GM11168 (cell line): ENCODE data around the gene AGXT2.

Source experiments
- in situ Hi-C: fragments of 300-500 bp; cut with MboI; formaldehyde crosslinking; loops from one replicate; pipeline ENCODE4 v1.12.0; 2022; ENCODE audit warnings: low sequenced_read_pairs; ENCODE audit not compliant: unreplicated experiment

AGXT2 gene

DNA sequence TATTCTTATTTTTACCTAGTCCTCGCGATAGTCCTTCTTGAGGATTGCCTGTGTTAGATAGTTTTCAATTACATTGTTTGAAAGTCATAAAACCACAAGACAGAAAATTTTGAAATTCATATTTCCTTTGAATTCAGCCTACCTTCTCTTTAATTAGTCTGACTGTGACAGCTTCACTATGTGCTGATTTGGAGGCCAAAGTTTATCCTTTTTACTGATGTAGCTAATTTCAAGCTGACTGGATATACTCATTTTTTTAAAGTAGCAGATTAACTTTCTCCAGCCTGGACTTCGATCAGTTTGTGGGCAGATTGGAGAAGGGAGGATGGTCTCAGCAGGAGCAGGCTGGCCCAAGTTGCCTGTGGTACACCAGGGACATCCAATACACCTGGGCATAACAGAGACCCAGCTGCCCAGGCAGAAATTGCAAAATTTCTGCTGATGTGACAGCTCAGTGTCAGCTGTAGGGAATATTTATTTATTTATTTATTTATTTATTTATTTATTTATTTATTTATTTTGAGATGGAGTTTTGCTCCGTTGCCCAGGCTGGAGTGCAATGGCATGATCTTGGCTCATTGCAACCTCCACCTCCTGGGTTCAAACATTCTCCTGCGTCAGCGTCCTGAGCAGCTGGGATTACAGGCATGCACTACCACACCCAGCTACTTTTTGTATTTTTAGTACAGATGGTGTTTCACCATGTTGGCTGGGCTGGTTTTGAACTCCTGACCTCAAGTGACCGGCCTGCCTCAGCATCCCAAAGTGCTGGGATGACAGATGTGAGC, 24.2 kb downstream of the AGXT2 start:
- in situ Hi-C loops: no loop called here

DNA sequence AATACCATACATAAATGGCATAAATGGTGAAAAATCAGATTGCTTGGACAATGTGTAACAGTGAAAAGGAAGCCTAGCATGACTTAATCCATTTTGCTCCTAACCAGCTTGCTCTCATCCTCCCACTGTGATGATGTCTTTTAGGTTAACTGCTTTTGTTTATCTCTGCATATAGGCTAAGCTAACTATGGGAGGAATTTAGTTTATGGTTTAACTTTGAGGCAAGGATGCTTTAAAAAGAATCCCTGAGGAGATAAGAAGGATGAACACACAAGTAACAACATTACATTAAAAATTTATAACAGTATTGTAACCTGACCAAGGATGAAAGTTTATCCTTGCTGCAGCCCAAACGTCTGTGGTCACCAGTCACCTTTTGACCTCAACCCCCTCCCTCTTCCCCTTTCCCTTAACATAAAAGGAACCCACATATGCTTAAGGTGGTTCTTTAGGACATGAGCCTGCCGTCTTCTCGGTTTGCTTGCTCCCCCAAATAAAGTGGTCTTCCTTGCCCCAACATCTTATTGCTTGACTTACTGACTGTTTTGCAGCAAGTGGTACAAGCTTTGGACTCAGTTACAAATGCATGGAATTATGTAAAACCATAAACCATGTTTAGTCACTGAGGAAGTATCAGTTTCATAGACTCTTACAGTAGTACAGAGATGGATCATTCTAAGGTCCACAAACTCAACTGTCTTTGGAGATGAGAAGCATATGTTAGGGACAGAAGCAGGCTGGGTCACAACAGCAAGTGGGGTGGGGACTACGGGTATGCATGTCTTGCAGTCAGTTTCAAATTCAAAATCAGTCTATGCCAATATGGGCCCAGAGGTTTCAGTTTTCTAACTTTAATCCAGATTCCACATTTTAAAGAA, 31.3 kb downstream of the AGXT2 start:
- in situ Hi-C loops: no loop called here

DNA sequence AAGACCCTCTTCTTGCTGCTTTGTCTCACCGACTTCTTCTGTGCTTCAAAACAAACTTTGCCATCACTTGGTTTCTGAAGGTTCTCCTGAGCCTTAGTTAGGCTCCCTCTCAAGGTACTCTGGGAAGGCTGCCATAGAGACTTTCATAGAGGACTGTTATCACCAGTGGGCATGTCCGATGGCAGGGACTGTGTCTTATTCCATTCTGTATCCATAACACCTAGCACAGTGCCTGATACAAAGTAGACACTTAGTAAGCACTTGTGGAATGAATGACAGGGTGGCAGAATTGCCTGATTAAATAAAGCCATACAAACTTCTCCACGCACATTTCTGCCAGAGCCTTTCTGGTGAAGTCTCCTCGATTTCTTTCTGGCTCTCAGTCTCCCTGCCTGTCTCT, 32.7 kb downstream of the AGXT2 start:
- in situ Hi-C loops: no loop called here

DNA sequence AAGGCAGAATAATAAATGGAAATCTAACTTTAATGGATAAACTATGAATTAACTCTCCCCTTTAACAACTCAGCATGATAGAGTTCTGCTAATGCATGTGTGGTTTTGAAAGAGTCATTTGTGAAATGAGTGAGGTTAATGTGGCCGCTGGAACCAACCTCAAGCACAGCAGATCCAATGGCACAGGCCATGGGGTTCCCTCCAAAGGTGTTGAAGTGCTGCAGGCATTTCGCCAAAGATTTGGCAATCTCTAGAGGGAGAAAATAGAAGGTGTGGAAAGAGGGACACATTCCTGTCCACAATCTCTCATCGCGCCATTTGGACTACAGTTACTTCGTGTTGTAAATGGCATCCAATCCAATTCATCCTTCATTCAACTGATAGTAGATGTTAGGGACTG, 35.0 kb downstream of the AGXT2 start:
- in situ Hi-C loops: no loop called here

DNA sequence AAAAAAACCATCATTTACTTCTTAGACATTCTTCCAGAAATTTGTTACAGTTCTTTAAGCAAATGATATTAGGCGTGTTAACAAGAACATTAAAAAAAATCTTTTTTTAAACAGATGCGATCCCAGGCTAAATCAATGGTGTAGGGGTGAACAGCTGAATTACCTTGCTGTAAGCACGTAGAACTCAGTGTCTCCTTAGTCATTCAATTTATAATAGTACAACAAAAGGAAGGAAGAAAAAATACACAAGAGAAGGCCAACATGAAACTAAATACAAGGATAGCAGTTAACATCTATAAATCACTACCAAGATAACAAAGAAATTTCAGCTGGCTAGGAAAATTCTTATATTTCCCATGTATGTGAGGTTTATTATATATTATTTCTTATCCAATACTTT, 35.4 kb downstream of the AGXT2 start:
- in situ Hi-C loops: no loop called here

DNA sequence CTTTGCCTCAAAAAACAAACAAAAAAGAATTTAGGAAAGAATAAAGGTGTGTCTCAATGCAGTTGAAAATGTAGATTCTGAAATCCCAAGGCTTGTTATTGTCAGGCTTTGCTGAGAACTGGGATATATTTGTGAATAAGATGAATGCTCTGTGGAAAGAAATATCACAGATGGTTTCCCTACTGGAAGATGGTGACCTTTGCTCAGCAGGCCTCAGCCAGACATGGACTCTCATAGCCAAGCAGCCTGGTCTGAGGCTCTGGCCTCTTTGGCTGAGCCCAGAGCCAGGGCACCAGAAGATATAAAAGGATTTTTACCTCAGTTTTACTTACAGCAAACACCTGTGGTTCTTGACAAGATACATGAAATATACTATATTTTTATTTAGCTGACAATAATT, 37.1 kb downstream of the AGXT2 start:
- in situ Hi-C loops: no loop called here

DNA sequence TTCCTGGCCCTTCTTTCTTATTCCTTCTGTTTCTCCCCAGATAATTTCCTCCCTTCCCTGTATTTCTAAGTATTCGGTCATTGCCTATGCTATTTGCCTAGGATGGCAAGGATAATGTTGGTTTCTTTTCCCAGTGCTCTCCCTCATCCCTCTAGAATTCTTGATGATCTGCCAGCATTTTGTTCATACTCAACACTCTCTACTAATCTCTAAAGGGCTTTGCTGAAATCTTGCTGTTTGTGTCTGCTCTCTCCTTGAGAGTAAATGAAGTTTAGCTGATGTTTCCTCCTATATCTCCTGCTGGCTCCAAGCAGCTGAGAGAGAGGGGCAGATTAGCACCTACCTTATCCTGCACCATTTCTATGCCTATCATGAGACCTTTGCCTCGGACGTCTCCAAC, 38.1 kb downstream of the AGXT2 start:
- in situ Hi-C loops: no loop called here

DNA sequence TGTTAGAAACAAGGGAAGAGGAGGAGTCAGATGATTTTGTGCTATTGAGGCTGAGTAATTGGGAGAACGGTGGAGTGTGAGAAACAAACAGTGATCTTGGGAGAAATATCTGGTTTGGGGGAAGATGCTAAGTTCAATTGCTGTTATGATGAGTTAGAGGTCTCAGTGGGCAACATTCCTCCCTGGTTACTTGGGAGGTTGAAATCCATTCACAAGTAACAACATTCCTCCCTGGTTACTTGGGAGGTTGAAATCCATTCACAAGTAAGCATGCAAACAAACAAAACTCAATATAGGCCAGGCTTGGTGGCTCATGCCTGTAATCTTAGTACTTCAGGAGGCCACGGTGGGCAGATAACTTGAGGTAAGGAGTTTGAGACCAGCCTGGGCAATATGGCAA, 38.7 kb downstream of the AGXT2 start:
- in situ Hi-C loops: no loop called here

DNA sequence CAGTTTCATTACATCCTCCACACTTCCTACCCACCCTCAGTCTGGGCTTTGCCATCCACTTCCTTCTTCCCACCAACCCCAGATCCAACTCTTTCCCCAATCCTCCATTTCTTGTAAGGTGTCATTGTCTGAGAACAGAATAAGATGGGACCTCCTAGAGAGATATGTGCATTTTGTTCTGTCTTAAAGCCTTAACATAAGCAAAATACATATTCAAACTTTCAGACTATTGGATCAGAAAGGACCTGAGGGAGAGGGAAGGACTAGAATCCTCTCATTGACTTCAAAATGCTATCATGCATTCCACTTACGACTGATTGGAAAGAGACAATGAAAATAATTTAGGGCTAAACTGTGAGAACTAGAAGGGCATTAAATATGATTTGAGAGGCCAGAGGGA, 43.0 kb downstream of the AGXT2 start:
- in situ Hi-C loops: loop anchor here (5.0 kb wide), 1 partner anchor 47 kb away; no protein-coding TSS in a partner anchor

DNA sequence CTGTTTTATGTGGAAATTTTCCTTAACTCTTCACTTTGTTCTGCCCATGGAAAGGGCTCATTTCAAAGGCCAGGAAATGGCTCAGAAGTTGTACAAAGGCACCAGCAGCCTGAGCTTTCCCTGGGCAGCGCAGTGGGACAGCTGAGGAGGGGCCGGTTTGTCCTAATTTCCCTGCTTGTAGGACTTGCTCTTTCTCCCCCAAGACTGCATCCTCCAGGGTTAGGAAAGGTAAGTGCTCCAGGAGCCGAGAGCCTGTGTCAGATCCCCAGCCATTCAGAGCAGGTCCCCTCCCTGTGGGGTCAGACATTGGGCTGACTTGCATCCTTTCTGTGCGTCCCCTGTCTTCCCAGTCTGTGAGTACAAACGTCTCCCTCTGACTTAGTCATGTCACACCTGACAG, 43.5 kb downstream of the AGXT2 start:
- in situ Hi-C loops: loop anchor here (5.0 kb wide), 1 partner anchor 47 kb away; no protein-coding TSS in a partner anchor

DNA sequence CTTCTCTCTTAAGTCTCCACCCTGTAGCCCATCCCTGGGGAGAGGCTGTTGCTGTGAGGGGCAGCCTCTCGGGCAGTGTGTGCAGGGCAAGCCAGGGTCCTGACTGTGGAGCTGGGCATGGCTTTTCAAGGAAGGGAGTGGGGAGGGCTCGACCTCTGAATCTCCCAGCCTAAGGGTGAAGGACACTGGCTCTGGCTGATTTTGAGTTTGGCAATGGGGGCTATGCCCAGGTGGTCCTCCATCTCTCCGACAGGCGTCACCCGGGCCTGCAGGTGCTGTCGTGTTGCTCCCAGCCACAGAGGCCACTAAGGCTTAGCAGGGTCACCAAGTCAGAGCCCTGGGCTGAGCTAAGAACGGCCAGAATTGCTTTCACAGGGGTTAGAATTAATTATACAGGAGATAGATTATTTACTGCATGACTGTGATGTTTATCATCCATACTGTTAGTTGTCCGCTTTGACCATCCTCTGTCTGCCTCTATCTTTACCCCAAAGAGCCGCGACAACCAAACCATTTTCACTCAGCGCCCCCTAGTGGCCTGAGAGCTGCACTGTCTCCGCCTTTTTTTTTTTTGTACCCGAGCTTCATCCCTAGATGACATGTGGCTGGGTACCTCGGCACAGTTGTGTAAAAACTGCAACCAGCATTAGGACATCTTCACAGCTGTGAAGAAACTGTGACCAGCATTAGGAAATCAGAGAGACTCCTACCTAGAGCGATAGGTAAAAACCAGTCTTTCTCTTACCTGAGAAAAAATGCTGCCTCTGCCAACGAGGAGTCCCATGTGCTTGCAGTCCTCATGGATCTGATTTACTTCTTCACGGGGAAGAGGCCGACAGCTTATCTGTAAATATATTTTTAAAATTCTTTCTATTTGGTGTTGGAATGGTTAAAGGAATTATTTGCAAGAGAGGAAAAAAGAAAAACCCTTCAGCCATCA, 44.5 kb downstream of the AGXT2 start:
- in situ Hi-C loops: loop anchor here (5.0 kb wide), 1 partner anchor 46 kb away; no protein-coding TSS in a partner anchor

DNA sequence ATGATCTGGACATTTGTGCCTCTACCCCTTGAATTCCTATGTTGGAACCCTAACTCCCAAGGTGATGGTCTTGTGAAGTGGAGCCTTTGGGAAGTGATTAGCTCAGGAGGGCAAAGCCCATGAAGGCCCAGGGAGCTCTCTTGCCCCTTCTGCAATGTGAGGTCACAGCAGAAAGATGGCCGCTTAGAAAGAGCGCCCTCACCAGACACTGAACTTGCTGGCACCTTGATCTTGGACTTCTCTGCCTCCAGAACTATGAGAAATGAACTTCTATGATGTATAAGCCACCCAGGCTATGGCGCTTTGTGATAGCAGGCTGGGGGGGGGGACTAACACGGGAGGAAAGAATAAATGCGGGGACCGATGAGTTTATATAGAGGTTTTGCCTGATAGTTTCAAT, 45.3 kb downstream of the AGXT2 start:
- in situ Hi-C loops: loop anchor here (5.0 kb wide), 1 partner anchor 45 kb away; no protein-coding TSS in a partner anchor

DNA sequence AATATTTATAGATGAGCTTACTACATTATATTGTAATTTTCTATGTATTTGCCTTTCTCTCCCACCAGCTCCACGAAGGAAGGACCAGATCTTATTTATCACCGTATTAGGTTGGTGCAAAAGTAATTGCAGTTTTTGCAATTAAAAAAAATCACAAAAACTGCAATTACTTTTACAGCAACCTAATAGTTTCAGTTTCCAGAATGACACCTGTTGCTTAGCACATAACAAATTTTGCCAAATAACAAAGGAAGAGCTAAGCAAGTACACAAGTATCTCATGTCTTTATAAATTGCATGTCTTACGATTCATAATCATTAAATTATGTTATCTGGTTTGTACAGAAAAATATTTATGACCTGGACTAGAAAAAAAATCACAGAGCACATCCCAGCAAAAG, 45.9 kb downstream of the AGXT2 start:
- in situ Hi-C loops: loop anchor here (5.0 kb wide), 1 partner anchor 45 kb away; no protein-coding TSS in a partner anchor

DNA sequence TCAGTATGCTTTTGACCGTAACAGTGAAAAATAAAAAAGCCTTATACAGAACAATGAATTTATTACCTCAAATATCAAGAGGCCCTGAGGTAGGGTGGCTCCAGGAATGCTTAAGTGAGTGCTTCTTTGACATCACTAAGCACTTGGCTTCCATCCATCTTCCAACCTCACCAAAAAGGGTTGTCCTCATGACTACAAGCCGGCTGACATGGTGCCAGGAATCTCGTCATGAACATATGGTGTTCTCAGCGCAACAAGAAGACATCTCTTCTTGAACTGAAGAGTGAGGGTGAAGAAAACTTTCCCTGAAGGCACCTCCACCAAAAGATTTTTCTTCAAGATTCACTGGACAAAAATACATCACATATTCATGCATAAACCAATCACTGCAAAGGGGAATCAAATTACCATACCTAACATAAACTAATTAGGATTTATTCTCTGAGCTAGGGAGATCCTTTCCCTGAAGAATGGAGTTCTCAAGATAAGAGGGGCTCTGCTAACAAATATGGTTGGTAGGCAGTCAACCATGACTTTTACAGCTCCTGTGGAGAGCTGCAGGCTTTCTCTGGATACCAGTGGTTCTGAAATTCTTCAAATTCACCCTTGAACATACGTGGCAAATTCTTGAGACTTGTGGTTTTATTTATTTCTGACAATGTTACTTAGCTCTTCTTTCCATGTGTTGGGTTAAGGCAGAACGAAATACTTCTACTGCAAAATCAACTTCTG, 49.5 kb downstream of the AGXT2 start:
- in situ Hi-C loops: no loop called here

DNA sequence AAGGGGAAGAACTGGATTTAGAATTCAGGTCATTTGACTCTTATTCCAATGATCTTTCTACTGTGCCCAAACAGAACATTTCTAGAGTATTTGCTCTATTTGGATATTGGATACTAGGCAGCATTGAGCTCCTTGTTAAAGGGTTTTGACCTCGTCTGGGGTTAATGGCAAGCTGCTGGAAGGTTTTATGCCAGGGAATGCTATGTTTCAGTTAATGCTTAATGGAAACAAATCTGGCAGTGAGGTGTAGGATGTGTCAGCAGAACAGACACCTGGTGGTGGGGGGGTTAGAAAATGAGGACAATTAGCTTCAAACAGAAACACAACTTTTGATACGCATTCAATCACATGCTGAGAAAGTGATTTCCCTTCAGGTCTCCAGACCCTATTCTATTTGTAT, 51.5 kb downstream of the AGXT2 start:
- in situ Hi-C loops: no loop called here

DNA sequence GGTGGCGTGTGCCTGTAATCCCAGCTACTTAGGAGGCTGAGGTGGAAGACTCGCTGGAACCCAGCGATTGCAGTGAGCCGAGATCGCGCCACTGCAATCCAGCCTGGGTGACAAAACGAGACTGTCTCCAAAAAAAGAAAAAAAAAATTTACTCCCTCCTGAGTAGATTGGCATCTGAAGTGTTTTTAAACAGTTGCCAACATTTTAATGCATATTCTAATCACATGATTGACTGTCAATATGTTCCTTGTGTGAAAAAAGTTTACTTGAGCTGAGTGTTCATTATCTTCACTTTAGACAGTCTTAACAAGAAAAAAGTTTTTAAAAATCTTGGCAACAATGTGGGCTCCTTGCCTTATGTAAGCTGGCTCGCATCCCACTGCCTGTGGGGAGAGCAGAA, 53.8 kb downstream of the AGXT2 start:
- in situ Hi-C loops: no loop called here

DNA sequence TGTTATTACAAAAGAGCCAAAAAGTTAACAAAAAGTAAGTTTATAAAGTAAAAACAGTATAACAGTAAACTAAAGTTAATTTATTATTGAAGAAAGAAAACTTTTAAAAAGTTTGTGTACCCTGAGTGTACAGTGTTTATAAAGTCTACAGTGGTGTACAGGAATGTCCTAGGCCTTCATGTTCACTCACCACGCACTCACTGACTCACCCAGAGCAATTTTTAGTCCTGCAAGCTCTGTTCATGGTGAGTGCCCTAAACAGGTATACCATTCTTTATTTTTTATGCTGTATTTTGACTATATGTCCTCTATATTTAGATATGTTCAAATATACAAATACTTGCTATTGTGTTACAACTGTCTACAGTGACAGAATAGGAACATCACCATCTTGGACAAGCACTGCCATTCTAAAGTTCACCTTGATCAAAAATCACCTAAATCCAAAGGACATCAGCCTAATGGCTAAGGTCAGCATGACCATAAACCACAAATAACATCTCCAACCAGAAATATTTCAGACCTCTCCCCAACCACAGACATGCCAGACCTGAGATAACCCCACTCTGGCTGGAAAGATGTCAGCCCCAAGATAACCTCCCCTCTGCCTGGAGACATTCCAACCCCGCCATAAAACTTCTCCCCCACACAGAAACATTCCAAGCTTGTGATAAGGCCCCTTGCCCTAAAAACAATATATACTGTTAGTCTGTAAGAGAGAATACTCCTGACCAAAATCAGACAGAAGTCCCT, 56.1 kb downstream of the AGXT2 start:
- in situ Hi-C loops: no loop called here

DNA sequence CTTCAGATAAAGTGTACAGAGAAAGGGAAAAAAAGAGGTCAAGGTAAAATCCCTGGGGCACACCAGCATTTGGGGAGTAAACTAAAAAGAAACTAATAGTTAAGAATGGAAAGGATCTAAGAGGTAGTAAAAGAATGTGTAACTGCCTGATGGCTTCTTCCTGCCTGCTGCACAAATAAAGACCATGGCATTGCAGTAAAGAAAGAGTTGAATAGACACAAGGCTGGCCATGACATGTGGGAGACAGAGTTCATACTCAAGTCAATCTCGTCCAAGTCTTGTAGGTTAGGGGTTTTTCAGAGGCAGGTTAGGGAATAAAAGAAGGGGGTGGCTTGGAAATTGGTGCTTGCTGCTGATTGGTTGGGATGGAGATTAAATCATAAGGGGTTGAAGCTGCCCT, 60.8 kb downstream of the AGXT2 start:
- in situ Hi-C loops: no loop called here

DNA sequence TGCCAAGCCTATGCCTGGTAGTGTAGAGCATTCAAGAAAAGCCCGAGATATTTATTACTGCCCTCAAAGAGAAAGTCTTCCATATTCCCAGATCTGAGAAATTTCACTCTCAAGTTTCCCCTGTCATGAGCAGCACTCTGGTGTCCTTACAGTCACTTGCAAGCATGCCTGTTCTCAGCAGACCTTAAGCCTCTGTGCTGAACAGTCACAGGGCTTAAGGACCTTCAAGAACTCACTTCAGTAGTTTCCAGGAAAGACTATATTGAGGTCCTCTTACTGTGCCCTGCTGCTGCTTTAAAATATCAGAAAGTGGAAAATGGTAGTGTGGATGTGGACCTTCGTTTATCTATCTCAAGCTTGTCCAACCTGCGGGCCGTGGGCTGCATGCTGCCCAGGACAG, 64.9 kb downstream of the AGXT2 start:
- in situ Hi-C loops: no loop called here
